Pancreas (tissue), 10 donors: Measurements from ENCODE around the gene STXBP5. TPM values are rescaled to one million over a fixed set of nuclear protein-coding genes. Genes with fewer than 3 reads are reported as not detected.

Source experiments
- ATAC-seq, 4 donors: fragments of 200-7000 bp; cut with Tn5 transposase; one replicate each; pipeline versions ENCODE4 v1.8.0 to v1.9.1; 2020; ENCODE audit warnings: mild to moderate bottlenecking in 4 of 4, moderate library complexity in 4 of 4
- DNase-seq, 6 donors: peaks; one replicate each; pipeline ENCODE4 v3.0.0-alpha.2; 2020
- FAIRE-seq: peaks from 2 replicates; lab custom pipeline; 2012; peaks lifted over from hg19 to GRCh38; lab: Jason Lieb, UNC
- H3K27ac ChIP-seq, 4 donors: fragments of 200-600 bp; sonication (generic); 1 replicate in 3 of 4; 2 replicates in 1 of 4; pipeline versions ENCODE4 v1.5.0 to v1.8.0; 2020
- H3K27me3 ChIP-seq, 4 donors: fragments of 200-600 bp; one replicate each; pipeline ENCODE4 v1.8.0; 2021
- H3K36me3 ChIP-seq, 3 donors: fragments of 200-600 bp; sonication (generic) in 1 of 3; one replicate each; pipeline versions ENCODE4 v1.5.0 to v1.8.0; 2020 to 2021
- H3K4me1 ChIP-seq, 3 donors: fragments of 200-600 bp; one replicate each; pipeline ENCODE4 v1.8.0; 2021
- H3K4me3 ChIP-seq, 4 donors: fragments of 200-600 bp; sonication (generic) in 2 of 4; one replicate each; pipeline versions ENCODE4 v1.5.0 to v1.8.0; 2020 to 2021
- H3K9me3 ChIP-seq, 4 donors: fragments of 200-600 bp; one replicate each; pipeline ENCODE4 v1.8.0; 2021
- WGBS, 2 donors: extraction: QIAGEN DNeasy Blood & Tissue Kit; methylation state at CpG; one replicate each; pipeline ENCODE4 v1.1.7; 2013; 5-methylcytosine and 5-hydroxymethylcytosine counted together
- intact Hi-C, 3 donors: fragments of 100-400 bp; cut with DNase I; formaldehyde crosslinking; loops; one replicate each; pipeline versions ENCODE4 v1.11.1 to v1.14.2; 2022
- polyA plus RNA-seq, 2 donors: library from polyadenylated mRNA; stranded (reverse); fragments of 200-250 nt; gene quantifications; one replicate each; pipeline ENCODE4 v1.2.3, GENCODE V29; 2013
- total RNA-seq, 6 donors: library from RNA; stranded (reverse); fragmentation: NEBNext Ultra II Directional in 4 of 6; extraction: Animal tissue kit (Norgen Biotek cat#: 25700) in 4 of 6; gene quantifications; one replicate each; pipeline versions ENCODE4 v1.2.1 to v1.2.4, GENCODE V29; 2021 to 2023
- TF ChIP-seq, protein P1 (sequence below), 4 donors: fragments of 200-600 bp; sonication (generic) in 3 of 4; IDR thresholded peaks; one replicate each; pipeline versions ENCODE4 v1.5.0 to v1.8.0; 2021; ENCODE audit warnings: antibody characterized with exemption in 4 of 4
- donor health status: healthy with polysubstance abuse.
- donor health status: DM: no; HTN: no; CAD: no; lungs with moderate emphysema.
- donor health status: DM: no; HTN: no; CAD: no.
- donor health status: control.
- donor health status: control.
- donor health status: Bipolar disorder and iron deficiency.
- donor health status: DM: yes; HTN: yes; CAD: no.
- donor health status: DM: no; HTN: no; CAD: no.
- donor health status: DM: no; HTN: no; CAD: no.
- donor health status: DM: yes; HTN: yes; CAD: no.

Gene STXBP5
- total and polyA plus RNA-seq, 8 donors, result 11.9 to 25.8 (median 23.1) TPM

DNA sequence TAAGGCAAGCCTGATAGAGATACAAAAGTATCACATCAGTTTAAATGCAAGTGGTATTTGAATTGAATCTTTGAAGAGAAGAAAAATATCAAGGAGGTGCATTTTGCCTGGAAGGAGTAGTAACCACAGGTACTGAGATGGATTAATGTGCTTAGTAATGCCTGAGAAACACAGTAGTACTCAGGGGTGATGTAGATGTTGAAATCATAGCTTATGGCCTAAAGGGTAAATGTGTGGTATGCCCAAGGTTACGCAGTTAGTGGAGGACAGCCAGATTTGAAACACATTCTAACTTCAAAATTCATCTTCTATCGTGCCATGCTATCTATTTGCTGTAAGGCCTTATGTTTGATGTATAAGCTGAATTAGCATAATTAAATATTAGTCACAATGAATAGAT lies 55.9 kb downstream of the STXBP5 start:
- DNase-seq (no peak), ATAC-seq (no peak), FAIRE-seq (no peak)
- H3K9me3 ChIP-seq, result no peaks in the 10 kb centered on the region
- H3K4me3 ChIP-seq, result no peak overlapping the region
- intact Hi-C loops, result no loop called here
- H3K4me1 ChIP-seq, result peaks cover 0 to 8% (median 3%) of the 10 kb centered on the region in 3 donors
- H3K27ac ChIP-seq, result no peak overlapping the region
- no peaks in the 10 kb centered on the region for H3K36me3 ChIP-seq
- 77 to 84% methylated on average over 2 of the region's 2 CpGs for WGBS, 2 donors
- TF ChIP-seq, protein P1, sequence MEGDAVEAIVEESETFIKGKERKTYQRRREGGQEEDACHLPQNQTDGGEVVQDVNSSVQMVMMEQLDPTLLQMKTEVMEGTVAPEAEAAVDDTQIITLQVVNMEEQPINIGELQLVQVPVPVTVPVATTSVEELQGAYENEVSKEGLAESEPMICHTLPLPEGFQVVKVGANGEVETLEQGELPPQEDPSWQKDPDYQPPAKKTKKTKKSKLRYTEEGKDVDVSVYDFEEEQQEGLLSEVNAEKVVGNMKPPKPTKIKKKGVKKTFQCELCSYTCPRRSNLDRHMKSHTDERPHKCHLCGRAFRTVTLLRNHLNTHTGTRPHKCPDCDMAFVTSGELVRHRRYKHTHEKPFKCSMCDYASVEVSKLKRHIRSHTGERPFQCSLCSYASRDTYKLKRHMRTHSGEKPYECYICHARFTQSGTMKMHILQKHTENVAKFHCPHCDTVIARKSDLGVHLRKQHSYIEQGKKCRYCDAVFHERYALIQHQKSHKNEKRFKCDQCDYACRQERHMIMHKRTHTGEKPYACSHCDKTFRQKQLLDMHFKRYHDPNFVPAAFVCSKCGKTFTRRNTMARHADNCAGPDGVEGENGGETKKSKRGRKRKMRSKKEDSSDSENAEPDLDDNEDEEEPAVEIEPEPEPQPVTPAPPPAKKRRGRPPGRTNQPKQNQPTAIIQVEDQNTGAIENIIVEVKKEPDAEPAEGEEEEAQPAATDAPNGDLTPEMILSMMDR (IDR thresholded peaks at IDR 0.05), result no peak
- no peaks in the 10 kb centered on the region for H3K27me3 ChIP-seq

DNA sequence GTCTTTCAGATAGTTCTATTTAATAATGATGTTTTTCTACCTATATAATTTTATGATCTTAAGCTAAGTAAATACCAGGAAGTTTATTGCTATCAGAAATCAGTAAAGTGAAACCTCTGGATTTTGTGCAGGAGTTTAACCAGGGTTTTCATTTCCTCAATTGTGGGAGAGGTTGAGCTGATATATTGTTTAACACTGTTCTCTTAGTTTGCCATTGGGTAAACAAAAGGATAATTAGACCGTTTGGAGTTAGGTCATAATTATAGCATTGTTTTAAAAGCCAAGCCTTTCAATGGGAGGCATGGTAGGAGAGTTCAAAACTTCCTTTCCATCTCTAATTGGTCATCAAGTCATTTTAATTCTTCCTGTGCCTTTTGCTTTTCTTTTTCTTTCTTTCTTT lies 58.7 kb downstream of the STXBP5 start:
- no peak for DNase-seq
- WGBS, 2 donors, result 26 to 27% methylated on average over 1 of the region's 1 CpG
- Histone ChIP-seq H3K27me3 (no peaks in the 10 kb centered on the region), H3K4me1 (peaks cover 0 to 8% (median 3%) of the 10 kb centered on the region in 3 donors), H3K36me3 (peaks cover 0 to 10% (median 0%) of the 10 kb centered on the region in 3 donors), H3K27ac (no peak overlapping the region), H3K9me3 (no peaks in the 10 kb centered on the region), H3K4me3 (no peak overlapping the region)
- intact Hi-C loops, result no loop called here
- FAIRE-seq, result peak; percentile 97
- TF ChIP-seq, protein P1 (IDR thresholded peaks at IDR 0.05), result no peak
- no peak for ATAC-seq

GRCh38 chr6:147266821-147267220 lies 62.6 kb downstream of the STXBP5 start:
- TF ChIP-seq, protein P1 (IDR thresholded peaks at IDR 0.05), result no peak

GRCh38 chr6:147267658-147268057 lies 63.4 kb downstream of the STXBP5 start:
- H3K4me3 ChIP-seq, result no peak overlapping the region
- TF ChIP-seq, protein P1 (IDR thresholded peaks at IDR 0.05), result no peak
- peaks cover 0 to 8% (median 3%) of the 10 kb centered on the region in 3 donors for H3K4me1 ChIP-seq
- H3K27me3 ChIP-seq, result no peaks in the 10 kb centered on the region
- no peak overlapping the region for H3K27ac ChIP-seq
- FAIRE-seq, result no peak
- no peaks in the 10 kb centered on the region for H3K9me3 ChIP-seq
- H3K36me3 ChIP-seq, result peaks cover 0 to 19% (median 0%) of the 10 kb centered on the region in 3 donors
- WGBS, 2 donors, result 92 to 96% methylated on average over 2 of the region's 2 CpGs
- DNase-seq, result no peak
- no peak for ATAC-seq
- intact Hi-C loops, result no loop called here

More at GRCh38 chr6:147266821-147267220, 62.6 kb downstream of the STXBP5 start:
- no peaks in the 10 kb centered on the region for H3K9me3 ChIP-seq
- 86 to 87% methylated on average over 3 of the region's 3 CpGs for WGBS, 2 donors
- ATAC-seq (no peak), DNase-seq (no peak), FAIRE-seq (peak; percentile 60)
- no peak overlapping the region for H3K27ac ChIP-seq
- H3K4me3 ChIP-seq, result no peak overlapping the region
- H3K36me3 ChIP-seq, result peaks cover 0 to 19% (median 0%) of the 10 kb centered on the region in 3 donors
- H3K4me1 ChIP-seq, result peaks cover 0 to 8% (median 3%) of the 10 kb centered on the region in 3 donors
- intact Hi-C loops, result no loop called here
- no peaks in the 10 kb centered on the region for H3K27me3 ChIP-seq

DNA sequence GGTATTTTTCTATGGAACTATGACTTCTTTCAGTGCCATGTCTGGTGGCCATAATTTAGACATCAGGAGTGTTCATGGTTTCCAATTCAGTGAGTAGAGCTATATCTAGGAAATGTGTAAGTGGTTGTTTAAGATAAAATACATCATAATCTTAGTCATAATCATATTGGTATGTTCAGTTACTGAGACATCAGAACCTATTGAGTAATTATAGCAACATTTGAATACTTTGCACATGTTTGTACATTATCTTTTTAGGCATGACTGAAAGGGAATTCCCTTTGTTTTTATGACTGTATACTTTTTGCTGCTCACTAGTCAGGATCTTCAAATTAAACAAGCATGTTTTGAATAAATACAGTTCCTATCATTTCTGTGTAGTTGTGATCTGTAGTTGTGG lies 64.0 kb downstream of the STXBP5 start:
- Histone ChIP-seq H3K27ac (no peak overlapping the region), H3K9me3 (no peaks in the 10 kb centered on the region), H3K36me3 (peaks cover 0 to 19% (median 0%) of the 10 kb centered on the region in 3 donors), H3K4me3 (no peak overlapping the region), H3K4me1 (peaks cover 0 to 3% (median 0%) of the 10 kb centered on the region in 3 donors), H3K27me3 (no peaks in the 10 kb centered on the region)
- DNase-seq (no peak), ATAC-seq (no peak), FAIRE-seq (no peak)
- TF ChIP-seq, protein P1 (IDR thresholded peaks at IDR 0.05), result no peak
- intact Hi-C loops, result no loop called here
